ENCODE data around the gene FBXO8.

DNA sequence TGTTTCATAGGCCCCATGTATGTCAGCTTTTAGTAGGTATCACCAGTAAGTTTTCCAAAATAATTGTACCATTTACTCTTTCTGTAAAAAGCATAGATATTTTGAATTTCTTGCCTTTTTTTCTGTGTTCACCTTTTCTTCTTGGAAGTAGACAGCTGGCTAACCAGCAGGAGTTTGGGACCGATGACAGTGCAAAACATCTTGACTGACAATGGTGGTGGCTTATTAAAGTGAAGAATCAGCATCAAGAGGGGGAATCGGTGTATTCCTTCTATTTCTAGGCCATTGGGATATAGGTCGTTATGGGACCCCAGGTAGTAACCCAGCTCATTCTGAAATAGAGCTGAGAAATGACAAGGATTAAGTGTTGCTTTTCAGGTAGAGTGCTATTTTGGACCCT is 3.4 kb upstream of the FBXO8 start:
- TF ChIP-seq, protein P1, sequence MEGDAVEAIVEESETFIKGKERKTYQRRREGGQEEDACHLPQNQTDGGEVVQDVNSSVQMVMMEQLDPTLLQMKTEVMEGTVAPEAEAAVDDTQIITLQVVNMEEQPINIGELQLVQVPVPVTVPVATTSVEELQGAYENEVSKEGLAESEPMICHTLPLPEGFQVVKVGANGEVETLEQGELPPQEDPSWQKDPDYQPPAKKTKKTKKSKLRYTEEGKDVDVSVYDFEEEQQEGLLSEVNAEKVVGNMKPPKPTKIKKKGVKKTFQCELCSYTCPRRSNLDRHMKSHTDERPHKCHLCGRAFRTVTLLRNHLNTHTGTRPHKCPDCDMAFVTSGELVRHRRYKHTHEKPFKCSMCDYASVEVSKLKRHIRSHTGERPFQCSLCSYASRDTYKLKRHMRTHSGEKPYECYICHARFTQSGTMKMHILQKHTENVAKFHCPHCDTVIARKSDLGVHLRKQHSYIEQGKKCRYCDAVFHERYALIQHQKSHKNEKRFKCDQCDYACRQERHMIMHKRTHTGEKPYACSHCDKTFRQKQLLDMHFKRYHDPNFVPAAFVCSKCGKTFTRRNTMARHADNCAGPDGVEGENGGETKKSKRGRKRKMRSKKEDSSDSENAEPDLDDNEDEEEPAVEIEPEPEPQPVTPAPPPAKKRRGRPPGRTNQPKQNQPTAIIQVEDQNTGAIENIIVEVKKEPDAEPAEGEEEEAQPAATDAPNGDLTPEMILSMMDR (conservative IDR thresholded peaks at IDR 0.05; ENCODE audit: low read depth, low read length), result no peak
- TF ChIP-seq, protein P2, sequence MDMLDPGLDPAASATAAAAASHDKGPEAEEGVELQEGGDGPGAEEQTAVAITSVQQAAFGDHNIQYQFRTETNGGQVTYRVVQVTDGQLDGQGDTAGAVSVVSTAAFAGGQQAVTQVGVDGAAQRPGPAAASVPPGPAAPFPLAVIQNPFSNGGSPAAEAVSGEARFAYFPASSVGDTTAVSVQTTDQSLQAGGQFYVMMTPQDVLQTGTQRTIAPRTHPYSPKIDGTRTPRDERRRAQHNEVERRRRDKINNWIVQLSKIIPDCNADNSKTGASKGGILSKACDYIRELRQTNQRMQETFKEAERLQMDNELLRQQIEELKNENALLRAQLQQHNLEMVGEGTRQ (IDR thresholded peaks at IDR 0.05; ENCODE audit: low read depth, low read length), result no peak
- TF ChIP-seq MAZ (IDR thresholded peaks at IDR 0.05; ENCODE audit: borderline replicate concordance, low read depth, low read length) (no peak), POLR2A (IDR thresholded peaks at IDR 0.05; ENCODE audit: low read depth, low read length) (no peak), FOS (IDR thresholded peaks at IDR 0.05; ENCODE audit: low read depth, low read length) (no peak)
